Smooth muscle cell (in vitro differentiated cells): ENCODE data around the gene C16orf46. TPM values are rescaled to one million over a fixed set of nuclear protein-coding genes. Genes with fewer than 3 reads are reported as not detected.

Source experiments
- DNase-seq: peaks from one replicate; lab custom pipeline; 2025; ENCODE audit not compliant: unreplicated experiment; lab: John Stamatoyannopoulos, UW
- H2AFZ ChIP-seq: fragments of 200-600 bp; sonication (generic); 2 replicates; pipeline ENCODE4 v1.6.0; 2016; ENCODE audit warnings: antibody characterized with exemption, low read depth, mild to moderate bottlenecking
- H3F3A ChIP-seq: fragments of 200-600 bp; sonication (generic); 2 replicates; pipeline ENCODE4 v1.6.0; 2017; ENCODE audit warnings: antibody characterized with exemption, low read depth
- H3K27ac ChIP-seq: fragments of 200-600 bp; sonication (generic); 2 replicates; pipeline ENCODE4 v1.5.1; 2016; ENCODE audit warnings: low read depth, mild to moderate bottlenecking
- H3K27me3 ChIP-seq: fragments of 200-600 bp; sonication (generic); 2 replicates; pipeline ENCODE4 v1.6.1; 2016; ENCODE audit warnings: low read depth, mild to moderate bottlenecking
- H3K36me3 ChIP-seq: fragments of 200-600 bp; sonication (generic); 2 replicates; pipeline ENCODE4 v1.5.1; 2016; ENCODE audit warnings: low read depth
- H3K4me1 ChIP-seq: fragments of 200-600 bp; sonication (generic); 2 replicates; pipeline ENCODE4 v1.5.1; 2016; ENCODE audit warnings: low read depth
- H3K4me2 ChIP-seq: fragments of 200-600 bp; sonication (generic); 2 replicates; pipeline ENCODE4 v1.6.0; 2016; ENCODE audit warnings: mild to moderate bottlenecking
- H3K4me3 ChIP-seq: fragments of 200-600 bp; sonication (generic); 2 replicates; pipeline ENCODE4 v1.5.1; 2016; ENCODE audit warnings: mild to moderate bottlenecking
- H3K79me2 ChIP-seq: fragments of 200-600 bp; sonication (generic); 2 replicates; pipeline ENCODE4 v1.6.0; 2016; ENCODE audit warnings: low read depth, mild to moderate bottlenecking
- H3K9ac ChIP-seq: fragments of 200-600 bp; sonication (generic); 2 replicates; pipeline ENCODE4 v1.6.0; 2016; ENCODE audit warnings: low read depth
- H3K9me3 ChIP-seq: fragments of 200-600 bp; sonication (generic); replicated peaks from 2 replicates; pipeline ENCODE4 v1.5.1; 2016; ENCODE audit warnings: low read depth
- H4K20me1 ChIP-seq: fragments of 200-600 bp; sonication (generic); 2 replicates; pipeline ENCODE4 v1.6.0; 2016; ENCODE audit warnings: low read depth
- CTCF ChIP-seq: fragments of 200-600 bp; sonication (generic); IDR thresholded peaks from 2 replicates; pipeline ENCODE4 v1.5.1; 2017; ENCODE audit warnings: borderline replicate concordance, mild to moderate bottlenecking, antibody characterized with exemption; ENCODE audit not compliant: insufficient read depth, poor library complexity, severe bottlenecking
- WGBS: methylation state at CpG from one replicate; pipeline ENCODE4 v1.1.7; 2016; ENCODE audit warnings: low lambda C conversion rate; 5-methylcytosine and 5-hydroxymethylcytosine counted together
- polyA plus RNA-seq: library from polyadenylated mRNA; unstranded; fragments of >200 nt; fragmentation: Nextera tagmentation; extraction: Ambion mirVana; gene quantifications from 2 replicates; pipeline ENCODE4 v1.2.1, GENCODE V29; 2016
- total RNA-seq: library from RNA; depleted of rRNA; stranded (reverse); fragments of >200 nt; gene quantifications from 2 replicates; pipeline ENCODE4 v1.2.3, GENCODE V29; 2014

The C16orf46 gene
- total and polyA plus RNA-seq, 2 experiments from 2014 or later = 0.76 to 1.1 TPM

GRCh38 chr16:81060576-81061306, 16.3 kb downstream of the C16orf46 start:
- H3K9ac ChIP-seq = no peak overlapping the region
- no peak for TF ChIP-seq CTCF
- no peak overlapping the region for H3K4me2 ChIP-seq
- no peaks in the 10 kb centered on the region for H3K79me2 ChIP-seq
- WGBS = 94% methylated on average over 13 of the region's 14 CpGs
- no peaks in the 10 kb centered on the region for H3K36me3 ChIP-seq
- H3K4me1 ChIP-seq = no peaks in the 10 kb centered on the region
- no peak overlapping the region for H3K27ac ChIP-seq
- H3F3A ChIP-seq = no peaks in the 10 kb centered on the region
- H2AFZ ChIP-seq = no peak overlapping the region
- DNase-seq = no peak
- no peaks in the 10 kb centered on the region for H3K9me3 ChIP-seq
- no peaks in the 10 kb centered on the region for H3K27me3 ChIP-seq
- no peaks in the 10 kb centered on the region for H4K20me1 ChIP-seq
- no peak overlapping the region for H3K4me3 ChIP-seq

GRCh38 chr16:81053761-81054160, 23.3 kb downstream of the C16orf46 start:
- no peak overlapping the region for H3K4me2 ChIP-seq
- no peaks in the 10 kb centered on the region for H3K79me2 ChIP-seq
- 91% methylated on average over 11 of the region's 11 CpGs for WGBS
- H3K4me1 ChIP-seq = no peaks in the 10 kb centered on the region
- no peaks in the 10 kb centered on the region for H3F3A ChIP-seq
- H3K27ac ChIP-seq = no peak overlapping the region
- no peak overlapping the region for H3K4me3 ChIP-seq
- no peaks in the 10 kb centered on the region for H3K27me3 ChIP-seq
- H3K36me3 ChIP-seq = no peaks in the 10 kb centered on the region
- DNase-seq = no peak
- no peak for TF ChIP-seq CTCF
- H4K20me1 ChIP-seq = no peaks in the 10 kb centered on the region
- no peak overlapping the region for H2AFZ ChIP-seq
- H3K9me3 ChIP-seq = no peaks in the 10 kb centered on the region
- H3K9ac ChIP-seq = no peak overlapping the region

GRCh38 chr16:81042821-81043220, 34.2 kb downstream of the C16orf46 start:
- H3K79me2 ChIP-seq = peaks cover 17% of the 10 kb centered on the region
- peaks cover 16% of the 10 kb centered on the region for H3K36me3 ChIP-seq
- no peak for DNase-seq
- TF ChIP-seq CTCF = no peak
- no peaks in the 10 kb centered on the region for H3K9me3 ChIP-seq
- no peaks in the 10 kb centered on the region for H3K27me3 ChIP-seq
- peaks cover 40% of the 10 kb centered on the region for H4K20me1 ChIP-seq
- H3F3A ChIP-seq = no peaks in the 10 kb centered on the region
- H3K27ac ChIP-seq = no peak overlapping the region
- no peak overlapping the region for H3K4me2 ChIP-seq
- no peak overlapping the region for H2AFZ ChIP-seq
- H3K9ac ChIP-seq = no peak overlapping the region
- H3K4me3 ChIP-seq = no peak overlapping the region
- 98% methylated on average over 2 of the region's 2 CpGs for WGBS
- H3K4me1 ChIP-seq = peaks cover 20% of the 10 kb centered on the region

GRCh38 chr16:81041696-81042095, 35.3 kb downstream of the C16orf46 start:
- Histone ChIP-seq H3K4me1 (peaks cover 20% of the 10 kb centered on the region), H3K4me3 (no peak overlapping the region), H3K9ac (no peak overlapping the region), H4K20me1 (peaks cover 49% of the 10 kb centered on the region), H3K27me3 (no peaks in the 10 kb centered on the region), H3F3A (no peaks in the 10 kb centered on the region), H3K4me2 (no peak overlapping the region), H3K36me3 (peaks cover 16% of the 10 kb centered on the region), H2AFZ (no peak overlapping the region), H3K27ac (peak overlapping the region; percentile 14), H3K79me2 (peaks cover 28% of the 10 kb centered on the region), H3K9me3 (no peaks in the 10 kb centered on the region)
- no peak for DNase-seq
- WGBS = 59% methylated on average over 4 of the region's 4 CpGs
- TF ChIP-seq CTCF = no peak
